DMS 273 (cell line): ENCODE data around the gene MT4.
"Not testable (repeated sequence)": the region's sequence is repeated elsewhere in the genome, so short reads cannot be mapped to it uniquely, and the experiment has no call there.

Experiments
- DNase-seq: peaks from one replicate; lab custom pipeline; 2025; ENCODE audit not compliant: unreplicated experiment; lab: John Stamatoyannopoulos, UW

MT4 gene

DNA sequence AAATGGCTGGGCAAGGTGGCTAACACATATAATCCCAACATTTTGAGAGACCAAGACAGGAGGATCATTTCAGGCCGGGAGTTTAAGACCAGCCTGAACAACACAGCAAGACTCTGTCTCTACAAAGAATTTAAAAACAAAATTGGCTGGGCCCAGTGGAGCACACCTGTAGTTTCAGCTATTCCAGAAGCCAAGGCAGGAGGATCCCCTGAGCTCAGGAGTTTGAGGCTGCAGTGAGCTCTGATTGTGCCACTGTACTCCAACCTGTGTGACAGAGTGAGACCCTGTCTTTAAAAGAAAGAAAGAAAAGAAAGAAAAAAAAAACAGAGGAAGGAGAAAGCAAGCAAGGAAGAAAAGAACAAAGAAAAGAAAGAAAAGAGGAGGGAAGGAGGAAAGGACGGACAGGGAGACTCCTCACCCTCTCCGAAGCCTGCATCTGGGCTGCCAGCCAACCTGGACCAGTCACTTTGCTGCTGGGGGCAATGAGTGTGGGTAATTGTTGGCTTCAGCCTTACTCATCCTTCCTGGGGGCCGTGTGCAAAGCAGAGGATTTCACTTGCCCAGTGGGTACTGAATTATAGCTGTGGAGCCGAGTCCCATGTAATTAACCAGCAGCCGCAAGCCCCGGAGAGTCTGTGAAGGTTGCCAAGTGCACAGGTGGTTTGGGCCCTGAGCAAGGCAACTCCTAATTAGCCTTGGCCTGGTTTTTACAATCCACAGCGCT is 6.7 kb upstream of the MT4 start:
- DNase-seq, result peak; percentile 97

- no peak for DNase-seq
Measured at GRCh38 chr16:56559109-56559508, 5.8 kb upstream of the MT4 start.

- no peak for DNase-seq
Measured at GRCh38 chr16:56560447-56560846, 4.4 kb upstream of the MT4 start.

DNA sequence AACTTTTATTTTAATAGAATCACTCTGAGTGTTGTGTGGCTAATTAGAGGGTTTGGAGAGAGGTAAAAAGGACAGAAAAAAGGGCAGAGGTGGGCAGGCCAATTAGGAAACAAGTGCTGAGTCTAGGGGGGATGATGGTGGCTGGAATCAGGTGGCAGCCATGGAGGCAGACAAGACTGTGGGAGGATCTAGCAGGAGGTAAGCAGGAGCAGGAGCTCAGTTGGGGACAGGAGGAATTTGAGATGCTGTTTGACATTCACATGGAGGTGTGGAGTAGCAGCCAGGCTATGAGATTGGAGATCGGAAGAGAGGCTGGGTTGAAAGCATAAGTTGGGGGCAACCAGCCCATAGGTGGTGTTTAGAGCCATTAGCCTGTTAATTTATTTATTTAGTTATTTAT is 3.7 kb upstream of the MT4 start:
- no peak for DNase-seq

DNA sequence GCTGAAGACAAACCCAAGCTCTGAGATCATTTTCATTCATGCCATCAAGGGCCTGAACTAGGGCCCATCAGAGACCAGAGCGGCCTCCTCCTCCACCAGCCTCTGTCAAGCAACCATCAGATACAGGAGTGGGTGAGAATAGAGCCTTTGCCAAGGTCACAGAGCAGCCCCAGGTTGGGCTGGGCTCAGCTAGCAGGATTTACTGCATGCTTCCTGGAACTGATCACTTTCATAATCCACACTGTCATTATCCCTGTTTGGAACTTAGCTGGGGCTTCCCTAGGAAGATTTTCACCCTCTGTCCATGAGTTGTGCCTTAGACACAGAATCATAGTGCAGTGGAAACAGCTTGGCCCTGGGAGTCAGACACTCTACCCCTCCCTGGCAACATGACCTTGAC is 5.1 kb downstream of the MT4 start:
- no peak for DNase-seq

- DNase-seq, result no peak
Measured at GRCh38 chr16:56571525-56571924, 6.7 kb downstream of the MT4 start.

- DNase-seq, result no peak
Measured at GRCh38 chr16:56574625-56575024, 9.8 kb downstream of the MT4 start.

GRCh38 chr16:56576585-56577299 is 11.9 kb downstream of the MT4 start:
- DNase-seq, result peak; percentile 52

DNA sequence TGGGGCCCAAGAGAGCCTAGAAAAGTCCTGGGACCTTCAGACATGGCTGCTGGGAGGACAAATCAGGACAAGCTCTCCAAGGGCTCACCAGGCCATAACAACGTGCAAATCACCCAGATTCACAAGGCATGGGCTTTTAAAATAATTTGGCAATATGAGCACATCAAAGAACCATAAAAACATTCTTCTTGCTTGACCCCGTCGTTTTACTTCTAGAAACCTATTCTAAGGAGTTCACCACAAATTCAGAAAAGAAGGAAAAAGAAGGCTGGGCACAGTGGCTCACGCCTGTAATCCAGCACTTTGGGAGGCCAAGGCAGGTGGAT is 12.4 kb downstream of the MT4 start:
- no peak for DNase-seq

- no peak for DNase-seq
Measured at GRCh38 chr16:56580391-56581048, 15.6 kb downstream of the MT4 start.

DNA sequence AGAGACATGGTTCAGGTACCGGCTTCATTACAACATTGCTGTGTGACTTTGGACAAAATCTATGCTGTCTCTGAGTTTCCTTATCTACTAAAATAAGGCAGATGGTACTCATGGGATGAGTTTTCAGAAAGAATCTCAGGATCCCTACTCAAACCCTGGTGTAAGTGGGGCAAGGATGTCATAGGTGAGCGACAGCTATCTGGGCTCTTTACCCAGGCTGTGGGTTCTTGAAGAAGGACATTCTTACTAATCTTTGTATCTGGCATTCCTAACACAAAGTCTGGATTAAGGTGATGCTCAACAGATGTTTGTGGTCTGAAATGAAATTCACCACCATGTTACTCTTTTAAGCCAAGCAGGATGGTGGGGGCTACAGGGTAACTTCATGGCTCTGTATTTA is 18.0 kb downstream of the MT4 start:
- DNase-seq, result not testable (repeated sequence)

DNA sequence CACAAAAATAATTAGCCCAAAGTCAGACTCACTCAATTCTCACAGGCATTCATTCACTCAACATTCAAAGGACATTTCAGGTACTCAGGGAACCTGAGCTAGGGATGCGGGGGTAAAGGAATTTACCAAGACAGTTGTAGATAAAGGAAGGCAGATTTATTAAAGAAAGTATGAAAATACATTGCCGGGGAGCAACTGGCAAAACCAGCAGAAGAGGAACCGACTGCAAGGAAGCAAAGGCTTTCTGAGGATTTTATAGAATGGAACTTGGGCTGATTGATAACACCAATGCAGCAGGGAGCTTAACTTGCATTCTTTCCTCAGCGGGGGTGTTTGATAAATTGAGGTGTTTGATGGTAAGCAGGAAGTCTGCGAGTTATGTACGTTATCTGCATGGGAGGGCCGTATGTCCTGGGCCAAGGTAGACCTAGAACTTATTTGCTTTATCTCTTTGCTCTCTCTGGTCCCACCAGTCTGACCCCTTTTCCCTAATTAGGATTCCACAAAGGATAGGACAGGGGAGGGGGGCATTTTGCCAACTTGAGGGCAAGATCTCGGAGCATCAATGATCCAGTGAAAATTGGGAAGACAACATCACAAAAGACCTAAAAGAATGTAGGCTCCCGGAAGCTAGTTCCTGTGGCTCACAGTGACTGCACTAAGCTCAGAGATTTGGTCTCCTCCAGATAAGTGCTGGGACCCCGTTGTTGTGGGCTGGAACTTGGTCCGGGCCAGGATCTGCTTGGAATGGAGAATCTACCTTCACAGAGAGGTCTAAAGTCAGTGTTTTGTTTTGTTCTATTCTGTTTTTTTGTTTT is 18.7 kb downstream of the MT4 start:
- DNase-seq, result no peak

DNA sequence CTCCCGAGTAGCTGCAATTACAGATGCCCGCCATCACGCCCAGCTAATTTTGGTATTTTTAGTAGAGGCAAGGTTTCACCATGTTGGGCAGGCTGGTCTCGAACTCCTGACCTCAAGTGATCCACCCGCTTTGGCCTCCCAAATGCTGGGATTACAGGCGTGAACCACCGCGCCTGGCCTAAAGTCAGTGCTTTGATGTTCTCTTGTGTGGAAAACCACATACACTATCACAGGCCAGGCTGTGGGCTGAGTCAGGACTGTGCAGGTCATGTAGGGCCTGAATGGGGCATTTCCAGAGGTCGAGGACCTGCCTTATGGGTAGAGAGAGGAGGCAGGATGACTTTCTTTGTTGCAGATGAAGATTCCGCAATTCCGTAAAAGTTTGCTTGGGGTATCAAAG is 19.4 kb downstream of the MT4 start:
- no peak for DNase-seq

- no peak for DNase-seq
Measured at GRCh38 chr16:56588781-56589140, 23.9 kb downstream of the MT4 start.

GRCh38 chr16:56589141-56590039 is 24.5 kb downstream of the MT4 start, which contains the start of gene MT3:
TSS of gene MT3 (plus strand) at chr16:56589528. CDS start at chr16:56589591, 63 bp downstream.
- DNase-seq, result peak; percentile 92

DNA sequence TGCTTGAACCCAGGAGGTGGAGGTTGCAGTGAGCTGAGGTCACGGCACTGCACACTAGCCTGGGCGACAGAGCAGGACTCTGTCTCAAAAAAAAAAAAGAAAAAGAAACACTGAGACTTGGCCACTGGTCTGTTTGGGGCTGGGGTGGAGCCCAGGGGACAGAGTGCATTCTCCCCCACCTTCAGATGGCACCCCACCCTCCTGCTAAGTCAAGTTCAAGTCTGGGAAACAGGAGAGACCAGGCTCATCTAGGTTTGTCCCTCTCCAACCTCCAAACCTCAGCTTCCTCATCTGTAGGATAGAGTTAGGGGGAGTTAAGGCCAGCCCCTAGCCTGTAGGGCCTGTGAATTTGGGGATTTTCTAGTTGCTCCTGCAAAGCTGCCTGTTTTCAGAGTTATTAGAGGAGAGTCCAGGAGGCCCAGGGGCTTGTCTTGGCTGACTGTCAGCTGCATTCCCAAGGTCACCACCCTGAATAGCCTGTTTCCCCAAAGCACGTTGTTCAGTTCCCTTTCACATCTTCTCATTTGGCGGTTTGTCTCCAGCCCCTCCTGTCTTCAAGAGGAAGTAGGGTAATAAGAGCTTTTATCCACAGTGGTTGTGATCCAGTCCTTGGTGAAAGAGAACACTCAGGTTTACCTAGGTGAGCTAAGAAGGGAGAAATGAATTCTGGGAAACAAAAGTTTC is 26.6 kb downstream of the MT4 start:
- no peak for DNase-seq

- DNase-seq, result no peak
Measured at GRCh38 chr16:56593573-56594291, 28.9 kb downstream of the MT4 start.

DNA sequence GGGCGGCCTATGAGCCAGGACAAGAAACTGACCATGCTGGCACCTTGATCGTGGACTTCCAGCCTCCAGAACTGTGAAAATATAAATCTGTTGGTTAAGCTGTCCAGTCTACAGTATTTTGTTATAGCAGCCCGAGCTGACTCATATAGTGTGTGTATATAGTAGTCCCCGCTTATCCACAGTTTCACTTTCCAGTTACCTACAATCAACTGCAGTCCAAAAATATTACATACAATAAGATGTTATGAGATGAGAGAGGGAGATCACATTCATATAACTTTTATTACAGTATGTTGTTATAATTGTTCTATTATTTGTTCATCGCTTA is 29.4 kb downstream of the MT4 start:
- no peak for DNase-seq

DNA sequence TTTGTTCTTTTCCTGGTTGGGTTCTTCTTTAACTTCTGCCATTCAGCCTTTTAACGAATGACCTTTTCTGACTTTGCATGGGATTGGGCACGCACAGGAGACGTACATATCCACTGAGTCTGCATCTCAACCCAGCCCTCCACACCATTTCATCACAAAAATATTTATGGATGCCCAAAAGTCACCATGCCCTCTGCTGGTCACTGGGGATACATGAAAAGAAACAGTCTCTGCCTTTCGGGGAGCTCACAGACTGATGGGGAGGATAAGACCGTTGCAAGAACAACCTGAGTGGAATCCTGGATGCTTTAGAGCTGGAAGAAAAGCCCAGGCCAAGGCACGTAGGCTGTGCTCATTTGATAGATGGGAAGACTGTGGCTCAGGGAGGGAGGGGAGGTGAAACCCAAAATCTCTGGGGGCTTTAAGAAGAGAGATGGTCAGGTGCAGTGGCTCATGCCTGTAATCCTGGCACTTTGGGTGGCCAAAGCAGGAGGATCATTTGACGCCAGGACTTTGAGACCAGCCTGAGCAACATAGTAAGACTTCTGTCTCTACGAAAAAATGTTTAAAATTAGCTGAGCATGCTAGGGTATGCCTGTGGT is 35.6 kb downstream of the MT4 start:
- peak; percentile 79 for DNase-seq
